Stomach (tissue), 9 donors: ENCODE data around the gene NDFIP1. TPM values are rescaled to one million over a fixed set of nuclear protein-coding genes. Genes with fewer than 3 reads are reported as not detected.

Source experiments
- DNase-seq, 2 donors: peaks; one replicate each; pipeline versions ENCODE4 v3.0.0 to v3.0.0-alpha.2; 2013 to 2019
- H3K27ac ChIP-seq, 5 donors: fragments of 200-600 bp in 4 of 5; sonication (generic) in 4 of 5; one replicate each; pipeline ENCODE4 v1.5.1; 2013 to 2019; ENCODE audit warnings: mild to moderate bottlenecking in 1 of 5, moderate library complexity in 1 of 5
- H3K27me3 ChIP-seq, 3 donors: fragments of 200-600 bp; sonication (generic); one replicate each; pipeline ENCODE4 v1.5.1; 2017 to 2019; ENCODE audit warnings: mixed run types in 1 of 3
- H3K36me3 ChIP-seq, 4 donors: fragments of 200-600 bp; sonication (generic); 1 replicate in 3 of 4; 2 replicates in 1 of 4; pipeline ENCODE4 v1.5.1; 2016 to 2019
- H3K4me1 ChIP-seq, 4 donors: fragments of 200-600 bp; sonication (generic); one replicate each; pipeline ENCODE4 v1.5.1; 2016 to 2019
- H3K4me3 ChIP-seq, 4 donors: fragments of 200-600 bp; sonication (generic) in 3 of 4; one replicate each; pipeline ENCODE4 v1.5.1; 2016 to 2019; ENCODE audit warnings: mild to moderate bottlenecking in 1 of 4
- H3K9me3 ChIP-seq, 4 donors: fragments of 200-600 bp; sonication (generic); one replicate each; pipeline ENCODE4 v1.5.1; 2016 to 2019
- CTCF ChIP-seq, 7 experiments: fragments of 450-650 bp in 4 of 7; fragments of 200-600 bp in 3 of 7; sonication (generic) in 3 of 7; IDR thresholded peaks; one replicate each; pipeline ENCODE4 v1.5.1; 2016 to 2019; ENCODE audit warnings: antibody characterized with exemption in 7 of 7, control low read depth in 2 of 7, mild to moderate bottlenecking in 1 of 7
- EP300 ChIP-seq: sonication (generic); formaldehyde crosslinking; IDR thresholded peaks from one replicate; pipeline ENCODE4 v1.6.1; 2017; ENCODE audit warnings: antibody characterized with exemption
- POLR2A ChIP-seq, 4 donors: fragments of 450-650 bp; IDR thresholded peaks; one replicate each; pipeline ENCODE4 v1.6.1; 2016; ENCODE audit warnings: antibody characterized with exemption in 4 of 4, control low read depth in 2 of 4, mild to moderate bottlenecking in 1 of 4, moderate library complexity in 1 of 4
- POLR2AphosphoS5 ChIP-seq, 3 donors: sonication (generic); formaldehyde crosslinking; IDR thresholded peaks; one replicate each; pipeline ENCODE4 v1.6.1; 2016; ENCODE audit warnings: antibody characterized with exemption in 3 of 3
- WGBS, 5 donors: extraction: QIAGEN DNeasy Blood & Tissue Kit in 3 of 5; methylation state at CpG; one replicate each; pipeline versions ENCODE4 v1.1.5 to v1.1.7; 2013 to 2018; 5-methylcytosine and 5-hydroxymethylcytosine counted together
- intact Hi-C: fragments of 100-400 bp; cut with DNase I; formaldehyde crosslinking; loops from one replicate; pipeline ENCODE4 v1.15.1; 2023; ENCODE audit warnings: low total_unique reads
- polyA plus RNA-seq, 3 donors: library from polyadenylated mRNA; stranded (reverse); fragments of 200-250 nt; gene quantifications; one replicate each; pipeline ENCODE4 v1.2.3, GENCODE V29; 2013
- total RNA-seq, 5 donors: library from RNA; depleted of rRNA; stranded (reverse); fragments of >200 nt; gene quantifications; one replicate each; pipeline versions ENCODE4 v1.1.0 to v1.2.3, GENCODE V29; 2014 to 2016
- donor health status: healthy with polysubstance abuse.
- donor health status: Bipolar disorder and iron deficiency.
- donor health status: healthy.

The NDFIP1 gene
- total and polyA plus RNA-seq, 8 donors = 20.2 to 123 (median 27.5) TPM

GRCh38 chr5:142104491-142104890, 4.1 kb upstream of the NDFIP1 start:
- Histone ChIP-seq H3K4me1 (peaks cover 0 to 5% (median 2%) of the 10 kb centered on the region in 4 donors), H3K36me3 (no peaks in the 10 kb centered on the region), H3K27me3 (no peaks in the 10 kb centered on the region), H3K27ac (no peak overlapping the region), H3K4me3 (no peak overlapping the region), H3K9me3 (no peaks in the 10 kb centered on the region)
- intact Hi-C loops = no loop called here
- 67 to 92% (median 73%) methylated on average over 4 of the region's 4 CpGs for WGBS, 5 donors
- DNase-seq = peak in 1 of 2 donors; percentile 56
- no peak for TF ChIP-seq POLR2A (IDR thresholded peaks at IDR 0.05)
- no peak for TF ChIP-seq CTCF (IDR thresholded peaks at IDR 0.05)
- TF ChIP-seq EP300 = no peak
- TF ChIP-seq POLR2AphosphoS5 (IDR thresholded peaks at IDR 0.05) = no peak

GRCh38 chr5:142106061-142106460, 2.5 kb upstream of the NDFIP1 start:
- 58 to 81% (median 76%) methylated on average over 3 of the region's 3 CpGs for WGBS, 5 donors
- Histone ChIP-seq H3K4me1 (peaks cover 12 to 19% (median 15%) of the 10 kb centered on the region in 4 donors), H3K36me3 (no peaks in the 10 kb centered on the region), H3K4me3 (no peak overlapping the region), H3K9me3 (no peaks in the 10 kb centered on the region), H3K27ac (peak overlapping the region in 3 of 5 donors; percentile 34 to 55 (median 47)), H3K27me3 (no peaks in the 10 kb centered on the region)
- DNase-seq = peak in 1 of 2 donors; percentile 76
- TF ChIP-seq EP300 = no peak
- TF ChIP-seq POLR2A (IDR thresholded peaks at IDR 0.05) = no peak
- no peak for TF ChIP-seq POLR2AphosphoS5 (IDR thresholded peaks at IDR 0.05)
- TF ChIP-seq CTCF (IDR thresholded peaks at IDR 0.05) = no peak
- intact Hi-C loops = no loop called here

- H3K36me3 ChIP-seq = no peaks in the 10 kb centered on the region
- TF ChIP-seq CTCF (IDR thresholded peaks at IDR 0.05) (no peak), EP300 (no peak), POLR2AphosphoS5 (IDR thresholded peaks at IDR 0.05) (no peak), POLR2A (IDR thresholded peaks at IDR 0.05) (no peak)
- H3K9me3 ChIP-seq = no peaks in the 10 kb centered on the region
- peak overlapping the region in 1 of 5 donors; percentile 96 for H3K27ac ChIP-seq
- H3K4me3 ChIP-seq = no peak overlapping the region
- no peaks in the 10 kb centered on the region for H3K27me3 ChIP-seq
- 86 to 95% (median 92%) methylated on average over 2 of the region's 2 CpGs for WGBS, 5 donors
- DNase-seq = no peak
- H3K4me1 ChIP-seq = peaks cover 14 to 31% (median 23%) of the 10 kb centered on the region in 4 donors
- intact Hi-C loops = no loop called here
These were observed 1.4 kb upstream of the NDFIP1 start for GRCh38 chr5:142107036-142107735.

- Histone ChIP-seq H3K27me3 (no peaks in the 10 kb centered on the region), H3K27ac (peak overlapping the region; percentile 96 to 100 (median 99)), H3K4me1 (peaks cover 14 to 35% (median 26%) of the 10 kb centered on the region in 4 donors), H3K36me3 (no peaks in the 10 kb centered on the region), H3K9me3 (no peaks in the 10 kb centered on the region), H3K4me3 (peak overlapping the region; percentile 57 to 90 (median 82))
- no peak for DNase-seq
- TF ChIP-seq POLR2AphosphoS5 (IDR thresholded peaks at IDR 0.05) (no peak), EP300 (no peak), CTCF (IDR thresholded peaks at IDR 0.05) (no peak), POLR2A (IDR thresholded peaks at IDR 0.05) (no peak)
- intact Hi-C loops = no loop called here
- 72 to 83% (median 75%) methylated on average over 10 to 11 of the region's 11 CpGs for WGBS, 5 donors
These were observed 695 bp upstream of the NDFIP1 start for GRCh38 chr5:142107736-142108431.
